Measurements from ENCODE around the gene CHRNA4.

Gene CHRNA4

DNA sequence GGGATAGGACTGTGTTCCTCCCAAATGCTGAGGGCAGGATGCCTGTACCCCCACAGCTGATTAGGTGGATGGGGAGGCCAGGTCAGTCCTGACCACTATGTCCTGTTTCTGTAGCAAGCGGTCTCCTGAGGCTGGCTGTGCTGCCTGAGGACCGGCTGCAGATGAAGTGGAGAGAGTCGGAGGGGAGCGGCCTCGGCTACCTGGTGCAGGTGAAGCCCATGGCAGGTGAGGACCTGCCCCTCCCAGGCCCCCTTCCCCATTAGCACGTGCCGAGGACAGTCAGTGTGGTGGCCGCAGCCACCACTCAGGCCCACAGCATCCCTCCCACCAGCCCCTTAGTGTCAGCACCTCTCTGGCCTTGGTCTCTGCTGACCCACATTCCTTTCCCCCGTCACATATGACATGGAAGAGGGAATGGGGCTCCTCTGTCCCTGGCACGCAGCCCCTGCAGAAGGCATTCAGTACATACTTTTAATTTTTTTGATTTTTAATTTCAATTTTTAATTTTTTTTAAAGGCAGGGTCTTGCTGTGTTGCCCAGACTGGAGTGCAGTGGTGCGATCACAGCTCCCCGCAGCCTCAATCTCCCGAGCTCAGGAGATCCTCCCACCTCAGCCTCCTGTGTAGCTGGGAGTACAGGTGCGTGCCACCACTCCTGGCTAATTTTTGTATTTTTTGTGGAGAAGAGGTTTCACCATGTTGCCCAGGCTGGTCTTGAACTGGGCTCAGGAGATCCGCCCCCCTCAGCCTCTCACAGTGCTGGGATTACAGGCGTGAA lies 63.2 kb downstream of the CHRNA4 start:
- H3K79me2 ChIP-seq (ENCODE audit: control insufficient read depth, low read length) = no peaks in the 10 kb centered on the region
- no peaks in the 10 kb centered on the region for H3F3A ChIP-seq (ENCODE audit: control insufficient read depth, insufficient read depth)
- TF ChIP-seq, protein P1, sequence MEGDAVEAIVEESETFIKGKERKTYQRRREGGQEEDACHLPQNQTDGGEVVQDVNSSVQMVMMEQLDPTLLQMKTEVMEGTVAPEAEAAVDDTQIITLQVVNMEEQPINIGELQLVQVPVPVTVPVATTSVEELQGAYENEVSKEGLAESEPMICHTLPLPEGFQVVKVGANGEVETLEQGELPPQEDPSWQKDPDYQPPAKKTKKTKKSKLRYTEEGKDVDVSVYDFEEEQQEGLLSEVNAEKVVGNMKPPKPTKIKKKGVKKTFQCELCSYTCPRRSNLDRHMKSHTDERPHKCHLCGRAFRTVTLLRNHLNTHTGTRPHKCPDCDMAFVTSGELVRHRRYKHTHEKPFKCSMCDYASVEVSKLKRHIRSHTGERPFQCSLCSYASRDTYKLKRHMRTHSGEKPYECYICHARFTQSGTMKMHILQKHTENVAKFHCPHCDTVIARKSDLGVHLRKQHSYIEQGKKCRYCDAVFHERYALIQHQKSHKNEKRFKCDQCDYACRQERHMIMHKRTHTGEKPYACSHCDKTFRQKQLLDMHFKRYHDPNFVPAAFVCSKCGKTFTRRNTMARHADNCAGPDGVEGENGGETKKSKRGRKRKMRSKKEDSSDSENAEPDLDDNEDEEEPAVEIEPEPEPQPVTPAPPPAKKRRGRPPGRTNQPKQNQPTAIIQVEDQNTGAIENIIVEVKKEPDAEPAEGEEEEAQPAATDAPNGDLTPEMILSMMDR (IDR thresholded peaks at IDR 0.05; ENCODE audit: low read depth, low read length, poor library complexity, severe bottlenecking) = no peak
- TF ChIP-seq EZH2phosphoT487 (IDR thresholded peaks at IDR 0.05; ENCODE audit: borderline replicate concordance, low read length) = no peak
- no peak overlapping the region for H3K27ac ChIP-seq (ENCODE audit: low read depth, low read length)
- no peaks in the 10 kb centered on the region for H3K9me2 ChIP-seq (replicated peaks; ENCODE audit: control insufficient read depth, low read length)
- no peaks in the 10 kb centered on the region for H4K20me1 ChIP-seq (ENCODE audit: control insufficient read depth, insufficient read depth, low read depth, low read length)
- no peaks in the 10 kb centered on the region for H3K4me1 ChIP-seq (ENCODE audit: control insufficient read depth, low read length)
- H3K9me3 ChIP-seq (ENCODE audit: control insufficient read depth, insufficient read depth, low read length) = no peaks in the 10 kb centered on the region
- no peak overlapping the region for H3K4me3 ChIP-seq (ENCODE audit: low read length)
- H3K36me3 ChIP-seq (ENCODE audit: control insufficient read depth, low read length) = no peaks in the 10 kb centered on the region
- no peaks in the 10 kb centered on the region for H3K27me3 ChIP-seq (ENCODE audit: control insufficient read depth, low read length)
- H3K4me2 ChIP-seq (ENCODE audit: low read length) = no peak overlapping the region

GRCh38 chr20:63297371-63297781 lies 63.8 kb downstream of the CHRNA4 start:
- no peaks in the 10 kb centered on the region for H3K4me1 ChIP-seq (ENCODE audit: control insufficient read depth, low read length)
- H3K4me2 ChIP-seq (ENCODE audit: low read length) = no peak overlapping the region
- H3K27ac ChIP-seq (ENCODE audit: low read depth, low read length) = no peak overlapping the region

GRCh38 chr20:63296531-63297299 lies 64.4 kb downstream of the CHRNA4 start:
- no peaks in the 10 kb centered on the region for H3F3A ChIP-seq (ENCODE audit: control insufficient read depth, insufficient read depth)
- H3K9me2 ChIP-seq (replicated peaks; ENCODE audit: control insufficient read depth, low read length) = no peaks in the 10 kb centered on the region
- H3K9me3 ChIP-seq (ENCODE audit: control insufficient read depth, insufficient read depth, low read length) = no peaks in the 10 kb centered on the region
- H3K27me3 ChIP-seq (ENCODE audit: control insufficient read depth, low read length) = no peaks in the 10 kb centered on the region
- H3K4me1 ChIP-seq (ENCODE audit: control insufficient read depth, low read length) = no peaks in the 10 kb centered on the region
- no peak overlapping the region for H3K4me3 ChIP-seq (ENCODE audit: low read length)
- TF ChIP-seq, protein P1 (IDR thresholded peaks at IDR 0.05; ENCODE audit: low read depth, low read length, poor library complexity, severe bottlenecking) = no peak
- no peaks in the 10 kb centered on the region for H3K79me2 ChIP-seq (ENCODE audit: control insufficient read depth, low read length)
- no peak overlapping the region for H3K4me2 ChIP-seq (ENCODE audit: low read length)
- no peaks in the 10 kb centered on the region for H3K36me3 ChIP-seq (ENCODE audit: control insufficient read depth, low read length)
- no peak overlapping the region for H3K27ac ChIP-seq (ENCODE audit: low read depth, low read length)
- no peaks in the 10 kb centered on the region for H4K20me1 ChIP-seq (ENCODE audit: control insufficient read depth, insufficient read depth, low read depth, low read length)

More at GRCh38 chr20:63297371-63297781, 63.8 kb downstream of the CHRNA4 start:
- no peaks in the 10 kb centered on the region for H3K27me3 ChIP-seq (ENCODE audit: control insufficient read depth, low read length)
- H3F3A ChIP-seq (ENCODE audit: control insufficient read depth, insufficient read depth) = no peaks in the 10 kb centered on the region
- no peaks in the 10 kb centered on the region for H3K9me2 ChIP-seq (replicated peaks; ENCODE audit: control insufficient read depth, low read length)
- H3K79me2 ChIP-seq (ENCODE audit: control insufficient read depth, low read length) = no peaks in the 10 kb centered on the region
- no peaks in the 10 kb centered on the region for H3K9me3 ChIP-seq (ENCODE audit: control insufficient read depth, insufficient read depth, low read length)
- TF ChIP-seq EZH2phosphoT487 (IDR thresholded peaks at IDR 0.05; ENCODE audit: borderline replicate concordance, low read length) = no peak
- TF ChIP-seq, protein P1 (IDR thresholded peaks at IDR 0.05; ENCODE audit: low read depth, low read length, poor library complexity, severe bottlenecking) = no peak
- H3K4me3 ChIP-seq (ENCODE audit: low read length) = no peak overlapping the region
- no peaks in the 10 kb centered on the region for H4K20me1 ChIP-seq (ENCODE audit: control insufficient read depth, insufficient read depth, low read depth, low read length)
- no peaks in the 10 kb centered on the region for H3K36me3 ChIP-seq (ENCODE audit: control insufficient read depth, low read length)

Measured in DOHH2 (cell line).